H9 (cell line): ENCODE measurements around the gene FOXB1. TPM values are rescaled to one million over a fixed set of nuclear protein-coding genes. Genes with fewer than 3 reads are reported as not detected.

ENCODE experiments used
- DNase-seq: peaks from one replicate; pipeline ENCODE4 v3.0.0-alpha.2; 2017
- H2AFZ ChIP-seq: one replicate; pipeline ENCODE4 v1.6.1; 2013; ENCODE audit warnings: mild to moderate bottlenecking, low read length, control low read depth, moderate library complexity
- H2AK5ac ChIP-seq: 2 replicates; pipeline ENCODE4 v1.6.1; 2013; ENCODE audit warnings: low read length, control low read depth, mixed read lengths; ENCODE audit not compliant: insufficient read length
- H2BK120ac ChIP-seq: one replicate; pipeline ENCODE4 v1.6.1; 2013; ENCODE audit warnings: low read depth, mild to moderate bottlenecking, low read length, control low read depth, inconsistent platforms; ENCODE audit not compliant: poor library complexity, severe bottlenecking
- H2BK12ac ChIP-seq: 2 replicates; pipeline ENCODE4 v1.6.1; 2013; ENCODE audit warnings: low read length, control low read depth, mixed read lengths, low read depth; ENCODE audit not compliant: insufficient read length
- H2BK15ac ChIP-seq: 2 replicates; pipeline ENCODE4 v1.6.1; 2013; ENCODE audit warnings: low read depth, low read length, control low read depth
- H2BK20ac ChIP-seq: one replicate; pipeline ENCODE4 v1.6.1; 2013; ENCODE audit warnings: low read depth, mild to moderate bottlenecking, low read length, control low read depth, inconsistent platforms; ENCODE audit not compliant: poor library complexity, severe bottlenecking
- H2BK5ac ChIP-seq: 2 replicates; pipeline ENCODE4 v1.6.1; 2013; ENCODE audit warnings: low read length, control low read depth, mixed read lengths; ENCODE audit not compliant: insufficient read length
- H3K14ac ChIP-seq: 2 replicates; pipeline ENCODE4 v1.6.1; 2013; ENCODE audit warnings: low read length, control low read depth; ENCODE audit not compliant: insufficient read depth
- H3K18ac ChIP-seq: 2 replicates; pipeline ENCODE4 v1.6.1; 2013; ENCODE audit warnings: low read depth, mild to moderate bottlenecking, mixed read lengths, low read length, control low read depth; ENCODE audit not compliant: insufficient read length
- H3K23ac ChIP-seq: 2 replicates; pipeline ENCODE4 v1.6.1; 2013; ENCODE audit warnings: low read length, control low read depth, mixed read lengths, low read depth; ENCODE audit not compliant: insufficient read length
- H3K23me2 ChIP-seq: 2 replicates; pipeline ENCODE4 v1.6.1; 2013; ENCODE audit warnings: low read depth, mild to moderate bottlenecking, mixed read lengths, low read length, control low read depth; ENCODE audit not compliant: insufficient read length, poor library complexity, severe bottlenecking
- H3K27ac ChIP-seq: 2 replicates; pipeline ENCODE4 v1.5.1; 2013; ENCODE audit warnings: low read length, control low read depth, mixed read lengths, low read depth; ENCODE audit not compliant: insufficient read length
- H3K27me3 ChIP-seq: 2 replicates; pipeline ENCODE4 v1.6.1; 2013; ENCODE audit warnings: low read length, control low read depth, inconsistent platforms; ENCODE audit not compliant: insufficient read depth
- H3K4ac ChIP-seq: 2 replicates; pipeline ENCODE4 v1.6.1; 2013; ENCODE audit warnings: low read depth, mild to moderate bottlenecking, control low read depth, inconsistent platforms, low read length, moderate library complexity
- H3K4me1 ChIP-seq: 2 replicates; pipeline ENCODE4 v1.6.1; 2013; ENCODE audit warnings: low read length, control low read depth, inconsistent platforms; ENCODE audit not compliant: insufficient read depth
- H3K4me2 ChIP-seq: 2 replicates; pipeline ENCODE4 v1.6.1; 2013; ENCODE audit warnings: low read length, control low read depth, mixed read lengths; ENCODE audit not compliant: insufficient read length, insufficient read depth
- H3K56ac ChIP-seq: 2 replicates; pipeline ENCODE4 v1.6.1; 2013; ENCODE audit warnings: low read depth, mild to moderate bottlenecking, mixed read lengths, low read length, control low read depth; ENCODE audit not compliant: insufficient read length
- H3K79me1 ChIP-seq: 2 replicates; pipeline ENCODE4 v1.6.1; 2013; ENCODE audit warnings: low read depth, mild to moderate bottlenecking, moderate library complexity, low read length, control low read depth, inconsistent platforms; ENCODE audit not compliant: insufficient read depth, poor library complexity, severe bottlenecking
- H3K79me2 ChIP-seq: 2 replicates; pipeline ENCODE4 v1.6.1; 2013; ENCODE audit warnings: low read length, control low read depth, inconsistent platforms; ENCODE audit not compliant: insufficient read depth
- H3K9ac ChIP-seq: 2 replicates; pipeline ENCODE4 v1.6.1; 2013; ENCODE audit warnings: low read length, control low read depth, mixed read lengths; ENCODE audit not compliant: insufficient read length; ENCODE audit errors: extremely low read depth
- H3K9me3 ChIP-seq: one replicate; pipeline ENCODE4 v1.6.1; 2013; ENCODE audit warnings: low read depth, low read length, inconsistent platforms; ENCODE audit not compliant: control insufficient read depth
- H3T11ph ChIP-seq: one replicate; pipeline ENCODE4 v1.6.1; 2013; ENCODE audit warnings: mild to moderate bottlenecking, low read length, control low read depth, inconsistent platforms
- H4K20me1 ChIP-seq: one replicate; pipeline ENCODE4 v1.6.1; 2013; ENCODE audit not compliant: control insufficient read depth, insufficient read length, insufficient read depth
- H4K5ac ChIP-seq: 2 replicates; pipeline ENCODE4 v1.6.1; 2013; ENCODE audit warnings: low read depth, mild to moderate bottlenecking, mixed read lengths, low read length, control low read depth; ENCODE audit not compliant: insufficient read length
- H4K8ac ChIP-seq: replicated peaks from 2 replicates; pipeline ENCODE4 v1.6.1; 2013; ENCODE audit warnings: low read length, control low read depth, mixed read lengths, low read depth; ENCODE audit not compliant: insufficient read length
- H4K91ac ChIP-seq: 2 replicates; pipeline ENCODE4 v1.6.1; 2013; ENCODE audit warnings: low read depth, mild to moderate bottlenecking, moderate library complexity, mixed read lengths, low read length, control low read depth; ENCODE audit not compliant: insufficient read length
- H3K27ac Mint-ChIP-seq, 3 experiments: 2 replicates in 2 of 3; 3 replicates in 1 of 3; pipeline ENCODE4 v1.8.0; 2020 to 2021; ENCODE audit warnings: mixed read lengths in 3 of 3, mild to moderate bottlenecking in 1 of 3, moderate library complexity in 1 of 3
- H3K27me3 Mint-ChIP-seq: 2 replicates; pipeline ENCODE4 v1.8.0; 2021; ENCODE audit warnings: low read depth, mild to moderate bottlenecking, moderate library complexity, mixed read lengths
- H3K36me3 Mint-ChIP-seq, 3 experiments: 2 replicates in 2 of 3; 3 replicates in 1 of 3; pipeline ENCODE4 v1.8.0; 2020 to 2021; ENCODE audit warnings: low read depth in 3 of 3, mixed read lengths in 3 of 3; ENCODE audit not compliant: insufficient read depth in 1 of 3
- H3K4me1 Mint-ChIP-seq, 2 experiments: 2 replicates each; pipeline ENCODE4 v1.8.0; 2020; ENCODE audit warnings: mixed read lengths in 2 of 2
- H3K4me3 Mint-ChIP-seq, 2 experiments: 2 replicates in 1 of 2; 3 replicates in 1 of 2; pipeline ENCODE4 v1.8.0; 2020 to 2021; ENCODE audit warnings: mild to moderate bottlenecking in 2 of 2, mixed read lengths in 2 of 2, moderate library complexity in 1 of 2
- H3K9me3 Mint-ChIP-seq, 2 experiments: 2 replicates in 1 of 2; 3 replicates in 1 of 2; pipeline ENCODE4 v1.8.0; 2020; ENCODE audit warnings: mild to moderate bottlenecking in 2 of 2, mixed read lengths in 2 of 2, moderate library complexity in 1 of 2
- total RNA-seq: library from RNA; stranded (reverse); gene quantifications from 2 replicates; pipeline ENCODE4 v1.2.1, GENCODE V29; 2021
- TF ChIP-seq, protein P1 (sequence below): fragments of 200-600 bp; sonication (generic); conservative IDR thresholded peaks from 3 replicates; pipeline ENCODE4 v1.8.0; 2021; ENCODE audit warnings: antibody characterized with exemption, mild to moderate bottlenecking

FOXB1 gene
- total RNA-seq, 1 experiment from 2014 or later: 3.5 TPM

DNA sequence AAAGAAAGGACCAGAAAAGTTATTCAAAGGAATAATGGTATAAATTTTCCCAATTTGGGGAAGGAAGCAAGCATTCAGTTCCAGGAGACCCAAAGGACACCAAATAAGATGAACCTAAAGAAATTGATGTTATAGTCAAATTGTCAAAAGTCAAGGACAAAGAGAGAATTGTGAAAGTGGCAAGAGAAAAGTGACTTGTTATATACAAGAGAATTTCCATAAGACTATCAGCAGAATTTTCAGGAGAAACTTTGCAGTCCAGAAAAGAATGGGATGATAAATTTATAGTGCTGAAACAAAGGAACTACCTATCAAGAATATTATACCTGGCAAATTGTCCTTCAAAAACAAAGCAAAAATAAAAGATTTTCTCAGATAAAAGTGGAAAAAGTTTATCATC lies 43.8 kb upstream of the FOXB1 start:
- peaks cover 5 to 22% (median 11%) of the 10 kb centered on the region in 3 experiments for H3K36me3 Mint-ChIP-seq
- H2BK12ac ChIP-seq: no peak overlapping the region
- no peak overlapping the region for H2BK15ac ChIP-seq

More for the DNA sequence above, 43.8 kb upstream of the FOXB1 start:
- TF ChIP-seq, protein P1, sequence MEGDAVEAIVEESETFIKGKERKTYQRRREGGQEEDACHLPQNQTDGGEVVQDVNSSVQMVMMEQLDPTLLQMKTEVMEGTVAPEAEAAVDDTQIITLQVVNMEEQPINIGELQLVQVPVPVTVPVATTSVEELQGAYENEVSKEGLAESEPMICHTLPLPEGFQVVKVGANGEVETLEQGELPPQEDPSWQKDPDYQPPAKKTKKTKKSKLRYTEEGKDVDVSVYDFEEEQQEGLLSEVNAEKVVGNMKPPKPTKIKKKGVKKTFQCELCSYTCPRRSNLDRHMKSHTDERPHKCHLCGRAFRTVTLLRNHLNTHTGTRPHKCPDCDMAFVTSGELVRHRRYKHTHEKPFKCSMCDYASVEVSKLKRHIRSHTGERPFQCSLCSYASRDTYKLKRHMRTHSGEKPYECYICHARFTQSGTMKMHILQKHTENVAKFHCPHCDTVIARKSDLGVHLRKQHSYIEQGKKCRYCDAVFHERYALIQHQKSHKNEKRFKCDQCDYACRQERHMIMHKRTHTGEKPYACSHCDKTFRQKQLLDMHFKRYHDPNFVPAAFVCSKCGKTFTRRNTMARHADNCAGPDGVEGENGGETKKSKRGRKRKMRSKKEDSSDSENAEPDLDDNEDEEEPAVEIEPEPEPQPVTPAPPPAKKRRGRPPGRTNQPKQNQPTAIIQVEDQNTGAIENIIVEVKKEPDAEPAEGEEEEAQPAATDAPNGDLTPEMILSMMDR: no peak
- no peak overlapping the region for H2AFZ ChIP-seq
- no peak for DNase-seq
- no peak overlapping the region for H3K4ac ChIP-seq
- no peak overlapping the region for H2BK5ac ChIP-seq
- no peak overlapping the region for H3K4me2 ChIP-seq
- no peak overlapping the region for H3K18ac ChIP-seq
- H4K91ac ChIP-seq: no peak overlapping the region
- no peak overlapping the region for H2AK5ac ChIP-seq
- H3K9me3 ChIP-seq: peaks cover 7% of the 10 kb centered on the region
- no peaks in the 10 kb centered on the region for H3K23me2 ChIP-seq
- no peaks in the 10 kb centered on the region for H3K79me2 ChIP-seq
- H3K23ac ChIP-seq: no peak overlapping the region
- H3K79me1 ChIP-seq: no peaks in the 10 kb centered on the region
- Mint-ChIP-seq H3K27ac (no peak overlapping the region), H3K4me3 (no peak overlapping the region), H3K4me1 (no peaks in the 10 kb centered on the region), H3K9me3 (peaks cover 19 to 37% of the 10 kb centered on the region in 2 experiments), H3K27me3 (no peaks in the 10 kb centered on the region; the same call in none of the 2 replicates)
- no peaks in the 10 kb centered on the region for H4K20me1 ChIP-seq
- no peak overlapping the region for H3T11ph ChIP-seq
- no peak overlapping the region for H3K14ac ChIP-seq
- no peaks in the 10 kb centered on the region for H3K4me1 ChIP-seq
- H3K9ac ChIP-seq: no peak overlapping the region
- no peak overlapping the region for H3K27ac ChIP-seq
- no peaks in the 10 kb centered on the region for H3K27me3 ChIP-seq
- H2BK20ac ChIP-seq: no peak overlapping the region
- no peak overlapping the region for H4K8ac ChIP-seq
- no peak overlapping the region for H3K56ac ChIP-seq
- no peak overlapping the region for H4K5ac ChIP-seq
- no peak overlapping the region for H2BK120ac ChIP-seq
